SK-N-SH treated with all-trans-retinoic acid at 6 μM for 48 hours (cell line): ENCODE results near the gene TBC1D12.

Source experiments
- RARB ChIP-seq: fragments of 250-450 bp; sonication (Bioruptor Pico); IDR thresholded peaks from 2 replicates; pipeline ENCODE4 v1.8.0; 2021; ENCODE audit warnings: mild to moderate bottlenecking, moderate library complexity
- ZNF565 ChIP-seq: fragments of 450-650 bp; formaldehyde crosslinking; conservative IDR thresholded peaks from 2 replicates; pipeline ENCODE4 v1.5.0; 2020; ENCODE audit warnings: low read depth, mild to moderate bottlenecking, moderate library complexity

GRCh38 chr10:94363251-94363565, 39.1 kb upstream of the TBC1D12 start:
- TF ChIP-seq RARB (CRISPR knock-in tag) (no peak), ZNF565 (CRISPR knock-in tag) (no peak)
